IPS-NIHi7 (cell line): ENCODE results near the gene SLC25A36.
A peak's percentile ranks its signal among the peaks of the same experiment; 100 is the strongest.
"Not testable (repeated sequence)": the region's sequence is repeated elsewhere in the genome, so short reads cannot be mapped to it uniquely, and the experiment has no call there.

ENCODE experiments used
- DNase-seq: peaks from one replicate; pipeline ENCODE4 v3.0.0; 2012; ENCODE audit warnings: mixed read lengths; ENCODE audit errors: extremely low spot score

SLC25A36 gene

DNA sequence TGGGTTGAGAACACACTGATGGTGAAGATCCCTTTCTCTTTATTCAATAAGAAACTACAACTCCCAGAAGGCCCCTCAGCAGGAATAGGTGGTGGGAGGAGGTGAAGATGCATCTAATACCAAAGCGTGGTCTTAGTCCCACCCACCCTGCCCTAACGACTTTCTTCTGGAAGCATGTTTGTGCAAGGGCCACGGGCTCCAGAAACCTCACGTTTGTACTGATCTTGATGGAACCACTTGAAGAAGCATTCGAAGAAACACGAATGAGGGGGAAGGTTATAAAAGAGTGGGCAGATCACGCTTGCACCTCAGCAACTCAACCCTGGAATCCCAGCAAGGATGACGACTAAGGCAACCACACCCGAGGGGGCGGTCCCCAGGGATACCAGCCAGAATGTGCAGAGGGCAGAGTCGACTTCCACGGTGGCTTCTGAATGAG is 10.6 kb upstream of the SLC25A36 start:
- DNase-seq = peak; percentile 75

- no peak for DNase-seq
These were observed 9.8 kb upstream of the SLC25A36 start for GRCh38 chr3:140931801-140932200.

DNA sequence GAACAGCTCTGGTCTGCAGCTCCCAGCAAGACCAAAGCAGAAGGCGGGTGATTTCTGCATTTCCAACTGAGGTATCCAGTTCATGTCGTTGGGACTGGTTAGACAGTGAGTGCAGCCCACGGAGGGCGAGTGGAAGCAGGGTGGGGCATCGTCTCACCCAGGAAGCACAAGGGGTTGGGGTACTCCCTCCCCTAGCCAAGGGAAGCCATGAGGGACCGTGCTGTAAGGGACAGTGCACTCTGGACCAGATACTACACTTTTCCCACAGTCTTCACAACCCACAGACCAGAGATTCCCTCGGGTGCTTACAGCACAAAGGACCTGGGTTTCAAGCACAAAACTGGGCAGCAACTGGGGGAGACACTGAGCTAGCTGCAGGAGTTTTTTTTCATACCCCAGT is 8.5 kb upstream of the SLC25A36 start:
- no peak for DNase-seq

- DNase-seq = no peak
These were observed 8.1 kb upstream of the SLC25A36 start for GRCh38 chr3:140933552-140933951.

DNA sequence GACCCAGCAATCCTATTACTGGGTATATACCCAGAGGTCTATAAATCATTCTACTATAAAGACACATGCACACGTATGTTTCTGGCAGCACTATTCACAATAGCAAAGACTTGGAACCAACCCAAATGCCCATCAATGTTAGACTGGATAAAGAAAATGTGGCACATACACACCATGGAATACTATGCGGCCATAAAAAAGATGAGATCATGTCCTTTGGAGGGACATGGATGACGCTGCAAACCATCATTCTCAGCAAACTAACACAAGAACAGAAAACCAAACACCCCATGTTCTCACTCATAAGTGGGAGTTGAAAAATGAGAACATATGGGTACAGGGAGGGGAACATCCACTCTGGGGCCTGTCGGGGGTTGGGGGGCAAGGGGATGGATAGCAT is 2.3 kb upstream of the SLC25A36 start:
- not testable (repeated sequence) for DNase-seq

DNA sequence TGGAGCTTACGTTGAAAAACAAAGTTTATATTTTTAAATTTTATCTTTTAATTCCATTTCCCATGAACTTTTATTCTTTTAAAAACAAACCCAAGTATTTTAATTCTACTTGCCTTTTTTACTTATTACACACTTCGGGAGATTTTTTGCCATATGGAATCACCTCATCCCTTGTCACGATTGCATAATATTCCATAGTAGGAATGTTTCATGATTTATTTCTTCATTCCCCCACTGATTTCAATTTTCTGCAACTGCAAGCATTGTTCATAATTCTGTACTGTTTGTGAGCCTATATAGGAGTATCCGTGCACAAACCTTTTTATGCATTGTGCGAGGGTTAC is 574 bp upstream of the SLC25A36 start:
- DNase-seq = no peak

GRCh38 chr3:140942221-140943104 is 827 bp downstream of the SLC25A36 start:
- DNase-seq = peak; percentile 77

DNA sequence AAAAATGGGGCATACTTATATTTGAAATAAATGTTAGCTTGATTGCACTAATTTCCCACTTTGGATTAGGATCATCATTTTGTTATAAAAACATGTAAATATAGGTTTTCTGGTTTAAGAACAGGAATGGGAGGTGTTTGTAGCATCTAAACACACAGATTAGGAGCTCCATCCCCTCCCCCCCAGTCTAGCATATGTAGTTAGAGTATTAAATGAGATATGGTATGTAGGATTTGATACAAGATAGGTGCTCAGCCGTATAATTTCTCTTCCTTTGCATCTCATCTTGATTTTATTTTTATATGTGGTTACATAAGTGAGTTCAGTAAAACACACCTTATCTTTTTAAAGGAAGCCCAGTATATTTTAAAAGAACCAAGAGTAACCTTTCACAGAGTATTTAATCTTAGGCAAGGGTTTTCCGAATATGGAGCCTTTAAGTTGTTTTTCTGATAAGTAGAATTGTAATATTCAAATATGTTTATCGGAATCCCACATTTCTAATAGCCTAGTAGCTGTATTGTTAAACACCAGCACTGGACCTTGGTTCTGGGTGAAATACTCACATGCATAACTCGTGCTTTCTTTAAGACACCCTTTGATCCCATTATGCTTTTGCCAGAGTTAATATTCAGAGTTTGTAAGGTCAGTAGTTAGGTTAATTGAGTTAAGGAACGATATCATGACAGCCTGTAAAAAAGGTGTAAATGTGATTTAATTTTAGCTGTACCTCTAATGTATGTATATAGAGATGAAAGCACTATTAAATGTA is 2.3 kb downstream of the SLC25A36 start:
- DNase-seq = no peak

- DNase-seq = no peak
These were observed 7.0 kb downstream of the SLC25A36 start for GRCh38 chr3:140948460-140949249.

DNA sequence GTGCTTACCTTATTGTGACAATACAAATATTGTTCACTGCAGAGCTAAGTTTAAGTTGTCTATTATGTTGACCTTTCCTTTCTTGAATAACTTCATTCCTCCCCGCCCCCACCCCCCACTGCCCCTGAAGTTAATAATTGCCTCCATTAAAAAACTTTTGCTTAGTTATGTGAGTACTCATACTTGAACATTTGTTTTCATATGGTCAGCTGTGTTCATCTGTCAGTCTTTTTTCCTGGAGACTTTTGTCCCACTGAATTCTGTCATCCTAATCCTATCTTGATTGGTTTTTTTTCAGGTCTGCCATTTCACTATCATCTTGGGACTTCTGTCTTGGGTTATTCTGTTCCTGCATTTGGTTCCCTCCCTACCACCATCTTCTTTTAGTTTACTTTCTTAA is 8.5 kb downstream of the SLC25A36 start:
- no peak for DNase-seq

GRCh38 chr3:140950863-140951262 is 9.2 kb downstream of the SLC25A36 start:
- DNase-seq = no peak

- not testable (repeated sequence) for DNase-seq
These were observed 10.1 kb downstream of the SLC25A36 start for GRCh38 chr3:140951750-140952149.

DNA sequence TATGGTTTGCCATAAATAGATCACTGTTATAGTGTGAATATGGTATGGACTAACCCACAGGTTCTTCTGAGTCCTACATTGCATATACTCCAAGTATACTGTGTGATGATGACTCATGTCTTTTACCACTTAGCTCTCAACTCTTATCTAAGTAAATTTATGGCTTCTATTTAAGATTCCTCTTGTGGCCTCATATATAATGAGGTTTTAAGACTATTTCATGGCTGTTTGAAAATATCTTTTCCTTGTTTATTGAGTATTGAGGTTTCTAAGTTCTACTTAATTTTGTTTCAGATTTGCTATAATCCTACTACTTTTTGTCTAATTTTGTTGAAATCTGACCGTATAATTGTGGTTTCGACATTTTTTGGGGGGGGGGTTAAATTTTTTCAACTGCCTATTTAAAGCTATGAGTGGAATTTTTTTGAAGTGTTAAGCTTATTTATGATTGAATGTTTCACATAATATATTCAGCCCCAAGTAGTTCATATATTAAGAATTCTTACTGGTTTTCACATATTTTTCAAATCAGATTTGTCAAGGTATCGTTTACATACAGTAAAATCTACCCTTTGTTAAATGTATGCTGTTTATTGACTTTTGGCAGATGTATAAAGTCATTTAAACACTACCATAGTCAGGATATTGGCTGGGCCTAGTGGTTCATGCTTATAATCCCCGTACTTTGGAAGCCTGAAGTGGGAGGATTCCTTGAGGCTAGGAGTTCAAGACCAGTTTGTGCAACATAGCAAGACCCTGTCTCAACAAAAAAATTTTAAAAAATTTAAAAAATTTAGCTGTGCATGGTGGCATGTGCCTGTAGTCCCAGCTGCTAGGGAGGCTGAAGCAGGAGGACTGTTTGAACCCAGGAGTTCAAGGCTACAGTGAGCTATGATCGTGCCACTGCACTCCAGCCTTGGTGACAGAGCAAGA is 11.7 kb downstream of the SLC25A36 start:
- DNase-seq = no peak

DNA sequence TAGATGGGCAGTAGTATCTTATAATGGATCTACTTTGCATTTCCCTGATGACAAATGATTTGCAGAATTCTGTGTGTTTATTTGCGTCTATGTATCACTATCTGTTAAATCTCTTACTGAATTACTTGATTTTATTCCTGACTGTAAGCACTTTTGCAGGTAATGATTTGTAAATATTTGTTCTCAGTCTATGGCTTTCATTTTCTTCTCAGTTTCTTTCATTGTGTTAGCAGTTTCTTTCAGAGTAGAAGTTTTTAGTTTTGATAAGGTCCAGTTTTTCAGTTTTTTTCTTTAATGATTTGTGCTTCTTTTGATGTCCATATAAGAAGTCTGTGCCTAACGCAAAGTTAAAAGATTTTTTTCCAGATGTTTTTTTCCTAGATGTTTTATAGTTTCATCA is 12.9 kb downstream of the SLC25A36 start:
- no peak for DNase-seq

DNA sequence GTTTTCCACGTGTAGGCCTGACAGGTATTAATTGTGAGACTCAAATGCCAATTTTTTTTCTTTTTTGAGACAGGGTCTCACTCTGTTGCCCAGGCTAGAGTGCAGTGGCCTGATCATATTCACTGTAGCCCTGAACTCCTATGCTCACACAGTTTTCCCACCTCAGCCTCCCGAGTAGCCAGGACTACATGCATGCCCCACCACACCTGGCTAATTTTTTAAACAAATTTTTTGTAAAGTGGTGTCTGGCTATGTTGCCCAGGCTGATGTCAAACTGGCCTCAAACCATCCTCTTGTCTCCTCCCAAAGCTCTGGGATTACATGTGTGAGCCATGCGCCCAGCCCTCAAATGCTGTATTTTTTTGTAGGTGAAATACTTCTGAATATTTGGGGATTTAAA is 14.0 kb downstream of the SLC25A36 start:
- no peak for DNase-seq

DNA sequence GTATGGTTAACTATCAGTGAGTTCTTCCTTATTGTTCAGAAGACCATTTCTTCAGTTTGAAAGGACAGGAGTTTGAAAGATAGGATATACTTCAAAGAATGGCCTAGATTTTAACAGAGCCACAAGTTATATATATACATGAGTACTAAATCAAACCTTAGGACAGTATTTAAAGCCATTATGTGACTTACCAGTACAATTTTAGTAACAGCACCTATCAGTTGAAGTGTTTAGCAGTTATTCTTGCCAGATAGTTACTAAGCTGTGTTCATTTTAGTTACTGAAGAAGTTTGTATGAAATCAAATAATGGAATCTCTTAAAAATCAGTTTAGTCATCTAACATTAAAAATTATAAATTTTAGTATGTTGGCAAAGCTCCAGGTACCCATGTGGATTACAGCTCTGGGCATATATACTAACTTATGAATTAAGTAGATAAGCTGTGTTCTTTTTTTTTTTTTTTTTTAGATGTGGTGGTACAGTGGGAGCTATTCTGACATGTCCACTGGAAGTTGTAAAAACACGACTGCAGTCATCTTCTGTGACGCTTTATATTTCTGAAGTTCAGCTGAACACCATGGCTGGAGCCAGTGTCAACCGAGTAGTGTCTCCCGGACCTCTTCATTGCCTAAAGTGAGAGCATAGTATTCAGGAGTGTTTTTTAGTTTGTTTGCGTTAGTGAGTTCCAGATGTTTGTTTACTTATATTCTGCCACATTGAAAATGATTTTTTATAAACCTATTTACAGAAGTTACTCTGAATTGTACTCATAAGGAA is 14.6 kb downstream of the SLC25A36 start:
- DNase-seq = no peak

DNA sequence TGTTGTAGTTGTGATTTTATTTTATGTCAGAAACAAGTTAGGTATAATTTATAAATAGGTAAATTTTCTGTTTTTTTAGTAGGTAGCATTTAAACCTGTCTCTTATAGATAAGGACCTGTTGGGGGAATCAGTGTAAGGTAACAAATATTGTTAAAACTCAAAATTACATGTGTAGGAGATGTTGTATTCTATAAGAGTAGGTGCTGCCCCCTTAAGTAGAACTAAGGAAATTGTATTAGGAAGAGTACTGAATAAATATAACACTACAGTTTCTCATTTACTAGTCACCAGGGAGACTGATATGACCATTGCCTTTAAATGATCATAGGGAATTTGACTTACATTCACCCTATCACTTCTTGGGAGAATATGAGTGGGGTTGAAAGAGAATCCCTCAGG is 31.2 kb downstream of the SLC25A36 start:
- DNase-seq = peak; percentile 9

DNA sequence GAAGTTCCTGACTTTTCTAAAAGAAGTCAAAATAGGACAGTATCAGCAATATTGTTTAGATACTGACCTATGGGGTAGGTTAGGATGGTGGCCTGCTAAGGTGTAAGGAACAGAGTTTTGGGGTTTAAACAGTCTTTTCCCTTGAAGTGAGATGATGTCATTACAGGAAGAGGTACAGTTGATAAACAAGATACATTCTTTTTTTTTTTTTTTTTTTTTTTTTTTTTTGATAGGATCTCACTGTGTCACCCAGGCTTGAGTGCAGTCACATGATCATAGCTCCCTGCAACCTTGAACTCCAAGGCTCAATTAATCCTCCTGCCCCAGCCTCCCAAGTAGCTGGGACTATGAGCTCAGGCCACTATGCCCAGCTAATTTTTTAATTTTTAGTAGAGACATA is 33.3 kb downstream of the SLC25A36 start:
- no peak for DNase-seq

DNA sequence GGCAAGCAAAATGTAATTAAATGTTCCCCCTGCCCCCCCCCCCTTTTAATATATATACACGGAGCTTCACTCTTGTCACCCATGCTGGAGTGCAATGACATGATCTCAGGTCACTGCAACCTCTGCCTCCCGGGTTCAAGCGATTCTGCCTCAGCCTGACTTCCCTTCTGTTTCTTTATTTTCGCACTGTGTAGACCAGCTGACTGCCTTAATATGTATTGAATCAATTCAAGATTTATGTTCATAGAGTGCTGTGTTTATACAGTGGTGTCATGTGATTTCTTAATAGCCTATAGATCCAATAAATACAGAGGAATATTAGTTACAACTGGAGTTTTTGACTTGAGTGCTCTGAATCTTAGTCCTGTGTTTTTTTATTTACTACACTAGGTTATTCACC is 39.0 kb downstream of the SLC25A36 start:
- DNase-seq = no peak

- not testable (repeated sequence) for DNase-seq
These were observed 46.2 kb downstream of the SLC25A36 start for GRCh38 chr3:140987792-140988191.
